Ascending aorta (tissue), 2 donors: ENCODE results near the gene WDR54. TPM values are rescaled to one million over a fixed set of nuclear protein-coding genes. Genes with fewer than 3 reads are reported as not detected.

Experiments used
- DNase-seq, 2 donors: peaks; one replicate each; pipeline ENCODE4 v3.0.0-alpha.2; 2019; ENCODE audit warnings: low spot score in 2 of 2
- H3K27ac ChIP-seq, 2 donors: fragments of 200-600 bp; sonication (generic); one replicate each; pipeline ENCODE4 v1.5.1; 2016 to 2017; ENCODE audit warnings: mild to moderate bottlenecking in 1 of 2
- H3K27me3 ChIP-seq: fragments of 200-600 bp; sonication (generic); one replicate; pipeline ENCODE4 v1.5.1; 2017
- H3K36me3 ChIP-seq, 2 donors: fragments of 200-600 bp; sonication (generic); one replicate each; pipeline ENCODE4 v1.5.1; 2016
- H3K4me1 ChIP-seq, 2 donors: fragments of 200-600 bp; sonication (generic); one replicate each; pipeline ENCODE4 v1.5.1; 2016 to 2017; ENCODE audit warnings: mild to moderate bottlenecking in 1 of 2
- H3K4me3 ChIP-seq, 2 donors: fragments of 200-600 bp; sonication (generic); one replicate each; pipeline ENCODE4 v1.5.1; 2016 to 2017; ENCODE audit warnings: mild to moderate bottlenecking in 1 of 2
- H3K9me3 ChIP-seq, 2 donors: fragments of 200-600 bp; sonication (generic); one replicate each; pipeline ENCODE4 v1.5.1; 2016
- intact Hi-C: fragments of 100-400 bp; cut with DNase I; formaldehyde crosslinking; loops from one replicate; pipeline ENCODE4 v1.15.1; 2023
- total RNA-seq: library from RNA; depleted of rRNA; stranded (reverse); fragments of >200 nt; gene quantifications from one replicate; pipeline ENCODE4 v1.1.0, GENCODE V29; 2016
- TF ChIP-seq, protein P1 (sequence below), 3 experiments: fragments of 200-600 bp in 2 of 3; fragments of 450-650 bp in 1 of 3; sonication (generic) in 2 of 3; IDR thresholded peaks; one replicate each; pipeline ENCODE4 v1.5.1; 2016 to 2019; ENCODE audit warnings: antibody characterized with exemption in 3 of 3, mild to moderate bottlenecking in 1 of 3, moderate library complexity in 1 of 3

The WDR54 gene, protein sequence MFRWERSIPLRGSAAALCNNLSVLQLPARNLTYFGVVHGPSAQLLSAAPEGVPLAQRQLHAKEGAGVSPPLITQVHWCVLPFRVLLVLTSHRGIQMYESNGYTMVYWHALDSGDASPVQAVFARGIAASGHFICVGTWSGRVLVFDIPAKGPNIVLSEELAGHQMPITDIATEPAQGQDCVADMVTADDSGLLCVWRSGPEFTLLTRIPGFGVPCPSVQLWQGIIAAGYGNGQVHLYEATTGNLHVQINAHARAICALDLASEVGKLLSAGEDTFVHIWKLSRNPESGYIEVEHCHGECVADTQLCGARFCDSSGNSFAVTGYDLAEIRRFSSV
- total RNA-seq: 5.5 TPM

DNA sequence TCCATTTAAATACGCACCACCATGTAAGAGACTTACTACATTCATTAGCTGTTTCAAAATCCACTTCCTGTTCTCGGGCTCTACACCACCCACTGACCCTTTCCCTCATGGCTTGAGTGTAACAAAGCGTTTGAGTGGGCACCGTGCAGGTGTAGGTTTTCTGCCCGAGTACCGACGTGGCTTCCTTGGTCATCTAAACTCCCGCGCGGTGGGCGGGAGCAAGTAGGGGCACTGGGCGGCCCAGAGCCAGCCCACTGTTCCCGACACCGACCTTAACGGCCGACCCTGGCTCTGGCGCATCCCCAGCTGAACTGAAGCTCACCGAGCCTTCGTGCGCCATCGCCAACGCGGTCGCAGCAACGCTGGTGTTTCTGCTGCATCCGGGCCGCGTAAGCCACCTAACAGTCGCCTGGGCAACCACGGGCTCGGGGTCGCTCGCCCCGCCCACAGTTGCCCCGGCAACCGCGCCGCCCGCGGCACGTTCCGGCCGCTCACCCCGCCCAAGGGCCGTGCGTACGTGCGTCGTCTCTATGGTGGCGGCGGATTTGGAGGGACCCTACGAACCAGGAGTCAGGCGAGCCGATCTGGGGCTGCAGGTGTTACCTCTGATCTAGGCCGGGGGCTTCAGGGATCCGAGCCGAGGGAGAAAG is at the start of gene WDR54, which contains the start of gene C2orf81:
Gene WDR54, plus strand, starts transcription at position 510 of the 650 bp plus-strand sequence. CDS start 424 bp downstream, outside the sequence.
Gene C2orf81, minus strand, starts transcription at position 399 of the 650 bp plus-strand sequence. Its CDS starts 59 bp downstream, at position 340.
- H3K36me3 ChIP-seq: peaks cover 5 to 6% of the 10 kb centered on the region in 2 donors
- intact Hi-C loops: loop anchor here (1.0 kb wide), 2 partner anchors 19 to 34 kb away; partner anchors contain the start of gene INO80B
- H3K9me3 ChIP-seq: no peaks in the 10 kb centered on the region
- DNase-seq: peak; percentile 53 to 93
- H3K4me1 ChIP-seq: peaks cover 3 to 5% of the 10 kb centered on the region in 2 donors
- TF ChIP-seq, protein P1, sequence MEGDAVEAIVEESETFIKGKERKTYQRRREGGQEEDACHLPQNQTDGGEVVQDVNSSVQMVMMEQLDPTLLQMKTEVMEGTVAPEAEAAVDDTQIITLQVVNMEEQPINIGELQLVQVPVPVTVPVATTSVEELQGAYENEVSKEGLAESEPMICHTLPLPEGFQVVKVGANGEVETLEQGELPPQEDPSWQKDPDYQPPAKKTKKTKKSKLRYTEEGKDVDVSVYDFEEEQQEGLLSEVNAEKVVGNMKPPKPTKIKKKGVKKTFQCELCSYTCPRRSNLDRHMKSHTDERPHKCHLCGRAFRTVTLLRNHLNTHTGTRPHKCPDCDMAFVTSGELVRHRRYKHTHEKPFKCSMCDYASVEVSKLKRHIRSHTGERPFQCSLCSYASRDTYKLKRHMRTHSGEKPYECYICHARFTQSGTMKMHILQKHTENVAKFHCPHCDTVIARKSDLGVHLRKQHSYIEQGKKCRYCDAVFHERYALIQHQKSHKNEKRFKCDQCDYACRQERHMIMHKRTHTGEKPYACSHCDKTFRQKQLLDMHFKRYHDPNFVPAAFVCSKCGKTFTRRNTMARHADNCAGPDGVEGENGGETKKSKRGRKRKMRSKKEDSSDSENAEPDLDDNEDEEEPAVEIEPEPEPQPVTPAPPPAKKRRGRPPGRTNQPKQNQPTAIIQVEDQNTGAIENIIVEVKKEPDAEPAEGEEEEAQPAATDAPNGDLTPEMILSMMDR (IDR thresholded peaks at IDR 0.05): no peak
- H3K27ac ChIP-seq: peak within 1 kb of the TSS; percentile 32 to 63
- H3K4me3 ChIP-seq: peak within 1 kb of the TSS; percentile 64 to 85
- no peaks in the 10 kb centered on the region for H3K27me3 ChIP-seq

DNA sequence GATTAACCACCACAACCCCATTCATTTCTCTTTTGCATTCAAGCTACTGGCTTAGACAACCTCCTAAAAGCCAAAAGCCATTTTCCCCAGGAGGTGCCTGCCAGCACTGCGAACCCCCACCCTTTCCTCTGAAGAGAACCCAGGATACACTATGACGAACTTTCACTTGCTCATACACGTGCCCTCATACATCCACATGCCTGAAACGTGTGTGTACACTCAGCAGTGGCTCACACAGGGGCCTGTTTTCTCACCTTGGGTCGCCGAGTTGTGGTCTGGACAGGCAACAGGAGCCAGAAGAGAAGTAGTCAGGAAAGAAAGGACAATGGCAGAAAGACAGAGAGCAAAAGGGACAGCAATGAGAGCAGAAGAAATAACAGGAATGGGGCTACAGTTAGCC is 48.9 kb upstream of the WDR54 start:
- intact Hi-C loops: no loop called here
- DNase-seq: no peak
- Histone ChIP-seq H3K4me3 (no peak overlapping the region), H3K4me1 (peaks cover 3 to 13% of the 10 kb centered on the region in 2 donors), H3K27ac (no peak overlapping the region), H3K9me3 (no peaks in the 10 kb centered on the region), H3K27me3 (no peaks in the 10 kb centered on the region), H3K36me3 (peaks cover 54 to 62% of the 10 kb centered on the region in 2 donors)
- TF ChIP-seq, protein P1 (IDR thresholded peaks at IDR 0.05): no peak

DNA sequence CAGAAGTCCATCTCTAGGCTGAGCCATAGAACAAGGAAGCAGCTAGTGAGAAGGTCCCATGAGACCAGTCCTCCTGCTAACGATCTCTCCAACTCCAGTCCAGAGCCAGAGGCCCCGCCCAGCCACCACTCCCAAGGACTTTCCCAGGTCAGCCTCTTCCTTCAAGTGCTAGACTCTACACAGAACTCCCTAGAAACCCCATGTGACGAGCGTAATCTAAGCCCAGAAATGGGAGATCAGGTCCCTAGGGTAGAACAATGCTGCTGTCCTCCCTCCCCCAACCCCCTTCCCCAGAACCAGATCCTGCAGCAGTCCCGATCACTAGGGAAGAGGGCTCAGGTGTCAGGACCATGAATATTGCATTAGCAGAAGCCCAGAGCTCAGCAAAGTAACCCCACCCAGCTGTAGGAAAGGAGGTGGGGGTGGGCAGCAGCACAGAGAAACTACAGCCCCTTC is 48.3 kb upstream of the WDR54 start:
- Histone ChIP-seq H3K27ac (no peak overlapping the region), H3K36me3 (peaks cover 51 to 62% of the 10 kb centered on the region in 2 donors)
- peak in 1 of 2 donors; percentile 25 for DNase-seq

DNA sequence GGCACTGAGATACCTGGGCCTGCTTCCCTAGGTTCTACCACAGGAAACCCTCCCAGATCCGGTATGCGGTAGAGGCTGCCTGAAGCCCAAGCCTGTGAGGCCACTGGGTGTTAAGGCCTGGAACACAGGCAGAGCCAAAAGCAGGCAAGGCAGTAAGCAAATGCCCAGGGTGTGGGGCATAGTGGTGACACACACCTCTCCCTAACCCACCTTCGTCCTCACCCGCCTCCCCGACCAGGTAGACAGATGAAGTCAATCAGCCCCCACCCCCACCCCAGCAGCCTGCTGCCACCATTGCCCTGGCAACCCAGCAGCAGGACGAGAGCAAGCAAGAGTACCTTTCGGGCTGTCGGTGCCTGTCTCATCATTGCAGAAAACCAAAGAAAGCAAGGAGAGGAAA is 47.5 kb upstream of the WDR54 start:
- Histone ChIP-seq H3K36me3 (peaks cover 43 to 55% of the 10 kb centered on the region in 2 donors), H3K9me3 (no peaks in the 10 kb centered on the region), H3K27ac (peak overlapping the region; percentile 33 to 48), H3K4me3 (peak overlapping the region; percentile 34 to 49), H3K4me1 (peaks cover 3 to 13% of the 10 kb centered on the region in 2 donors), H3K27me3 (no peaks in the 10 kb centered on the region)
- intact Hi-C loops: loop anchor here (2.0 kb wide), 1 partner anchor 17 kb away; no protein-coding TSS in a partner anchor
- DNase-seq: no peak
- TF ChIP-seq, protein P1 (IDR thresholded peaks at IDR 0.05): no peak

More for the DNA sequence above, 48.3 kb upstream of the WDR54 start:
- TF ChIP-seq, protein P1 (IDR thresholded peaks at IDR 0.05): no peak
- Histone ChIP-seq H3K4me3 (no peak overlapping the region), H3K4me1 (peaks cover 3 to 13% of the 10 kb centered on the region in 2 donors), H3K9me3 (no peaks in the 10 kb centered on the region), H3K27me3 (no peaks in the 10 kb centered on the region)
- intact Hi-C loops: no loop called here

DNA sequence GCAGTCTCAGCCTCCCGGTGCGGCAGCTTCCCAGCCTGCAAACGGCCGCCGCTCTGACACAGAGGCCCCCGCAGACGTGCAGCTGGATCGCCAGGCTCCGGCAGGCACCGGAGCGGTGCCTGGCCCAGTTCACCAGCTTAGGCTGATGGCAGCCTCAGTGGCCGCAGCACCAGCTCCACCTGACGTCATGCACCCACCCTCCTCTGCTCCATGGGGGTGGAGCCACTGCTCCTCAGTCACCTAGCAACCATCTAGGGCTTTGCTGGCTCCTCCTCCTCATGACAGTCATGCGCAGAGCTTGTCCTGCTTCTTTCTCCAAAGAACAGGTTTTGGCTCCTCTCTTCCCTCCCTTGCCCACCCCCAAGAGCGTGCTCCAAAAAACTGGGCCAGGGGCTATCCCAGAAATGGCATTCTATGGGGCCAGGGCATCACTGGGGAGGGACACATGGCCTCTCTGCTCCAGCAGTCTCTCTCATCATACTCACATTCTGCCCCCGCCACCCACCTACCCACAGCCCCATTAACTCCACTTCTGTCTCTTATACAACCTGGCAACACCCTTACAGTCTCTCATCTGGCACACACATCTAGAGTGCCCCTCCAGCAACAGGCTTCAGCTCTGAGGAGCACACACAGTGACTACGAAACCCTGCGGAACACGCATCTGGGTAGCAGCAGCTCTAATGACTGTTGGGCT is 46.9 kb upstream of the WDR54 start:
- TF ChIP-seq, protein P1 (IDR thresholded peaks at IDR 0.05): no peak
- H3K9me3 ChIP-seq: no peaks in the 10 kb centered on the region
- no peaks in the 10 kb centered on the region for H3K27me3 ChIP-seq
- intact Hi-C loops: loop anchor here (2.0 kb wide), 1 partner anchor 16 kb away; no protein-coding TSS in a partner anchor
- peak; percentile 54 to 85 for DNase-seq
- peak overlapping the region; percentile 33 to 48 for H3K27ac ChIP-seq
- peaks cover 37 to 48% of the 10 kb centered on the region in 2 donors for H3K36me3 ChIP-seq
- H3K4me3 ChIP-seq: peak overlapping the region; percentile 34 to 49
- H3K4me1 ChIP-seq: peaks cover 3 to 19% of the 10 kb centered on the region in 2 donors
